Heart right ventricle (tissue), 16 donors: ENCODE measurements around the gene CHPF. TPM values are rescaled to one million over a fixed set of nuclear protein-coding genes. Genes with fewer than 3 reads are reported as not detected.
A peak's percentile ranks its signal among the peaks of the same experiment; 100 is the strongest.

Experiments used
- ATAC-seq, 8 donors: fragments of 200-7000 bp; cut with Tn5 transposase; one replicate each; pipeline ENCODE4 v1.9.1; 2020; ENCODE audit warnings: mild to moderate bottlenecking in 8 of 8, moderate library complexity in 8 of 8, moderate number of reproducible peaks in 1 of 8
- DNase-seq, 2 donors: peaks; one replicate each; pipeline ENCODE4 v3.0.0-alpha.2; 2020
- H3K27ac ChIP-seq, 10 donors: fragments of 200-600 bp; sonication (generic) in 2 of 10; one replicate each; pipeline versions ENCODE4 v1.5.0 to v1.8.0; 2020 to 2022; ENCODE audit warnings: mild to moderate bottlenecking in 3 of 10
- H3K27me3 ChIP-seq, 7 donors: fragments of 200-600 bp; one replicate each; pipeline ENCODE4 v1.8.0; 2021 to 2022; ENCODE audit warnings: mild to moderate bottlenecking in 2 of 7
- H3K36me3 ChIP-seq, 9 donors: fragments of 200-600 bp; sonication (generic) in 1 of 9; one replicate each; pipeline versions ENCODE4 v1.5.0 to v1.8.0; 2020 to 2022; ENCODE audit warnings: mild to moderate bottlenecking in 2 of 9
- H3K4me1 ChIP-seq, 9 donors: fragments of 200-600 bp; sonication (generic) in 1 of 9; one replicate each; pipeline versions ENCODE4 v1.5.0 to v1.8.0; 2020 to 2022; ENCODE audit warnings: mild to moderate bottlenecking in 4 of 9
- H3K4me3 ChIP-seq, 10 donors: fragments of 200-600 bp; sonication (generic) in 2 of 10; one replicate each; pipeline versions ENCODE4 v1.5.0 to v1.8.0; 2020 to 2022; ENCODE audit warnings: mild to moderate bottlenecking in 7 of 10, moderate library complexity in 2 of 10
- H3K9me3 ChIP-seq, 11 donors: fragments of 200-600 bp in 10 of 11; sonication (generic) in 2 of 11; one replicate each; pipeline versions ENCODE4 v1.5.0 to v1.8.0; 2013 to 2022; ENCODE audit warnings: mild to moderate bottlenecking in 2 of 11, control low read depth in 1 of 11, moderate library complexity in 1 of 11
- CTCF ChIP-seq, 9 donors: fragments of 200-600 bp; sonication (generic) in 2 of 9; IDR thresholded peaks; one replicate each; pipeline versions ENCODE4 v1.5.0 to v1.8.0; 2021 to 2022; ENCODE audit warnings: antibody characterized with exemption in 9 of 9, mild to moderate bottlenecking in 5 of 9, moderate library complexity in 1 of 9
- WGBS, 2 donors: extraction: QIAGEN DNeasy Blood & Tissue Kit; methylation state at CpG; one replicate each; pipeline ENCODE4 v1.1.7; 2013; ENCODE audit warnings: inconsistent platforms in 1 of 2; 5-methylcytosine and 5-hydroxymethylcytosine counted together
- intact Hi-C, 10 donors: fragments of 100-400 bp; cut with DNase I; formaldehyde crosslinking; loops; one replicate each; pipeline versions ENCODE4 v1.11.1 to v1.14.2; 2022
- polyA plus RNA-seq, 2 donors: library from polyadenylated mRNA; stranded (reverse); fragments of 200-250 nt; gene quantifications; one replicate each; pipeline ENCODE4 v1.2.3, GENCODE V29; 2013
- total RNA-seq, 10 donors: library from RNA; stranded (reverse); fragmentation: NEBNext Ultra II Directional in 3 of 10; extraction: Animal tissue kit (Norgen Biotek cat#: 25700) in 3 of 10; gene quantifications; one replicate each; pipeline versions ENCODE4 v1.2.1 to v1.2.4, GENCODE V29; 2021 to 2023
- donor health status: Arrhythmogenic right ventricular cardiomyopathy.
- donor health status: ischemic (EF 13 %, LVEDD 7.1; RV severe dilation, severe dysfunction).
- donor health status: healthy with polysubstance abuse.
- donor health status: DM: no; HTN: yes; CAD: no.
- donor health status: DM: no; HTN: no; CAD: no.
- donor health status: ischemic (EF 25% LVEDD 6.9; RV normal size, moderate dysfunction).
- donor health status: ischemic (EF 25% LVEDD 5.7; RV mildly dilated, moderate dysfunction).
- donor health status: healthy.
- donor health status: DM: yes; HTN: yes; CAD: no.
- donor health status: Ischemic cardiomyopathy.
- donor health status: ischemic (EF 35%, LVEDD 5.7; RV mildly dilated, moderate dysfunction).
- donor health status: nonischemic (EF 11% LVEDD 7.7; RV severe dilation, severe dysfunction).
- donor health status: DM: yes; HTN: yes; CAD: no.
- donor health status: PGD.
- donor health status: ischemic (EF 29% LVEDD 5.4; RV normal size, mild dysfunction).
- donor health status: nonischemic (EF 23%, LVEDD 6.1; RV moderate dilation, normal function).

Gene CHPF
- total and polyA plus RNA-seq, 12 donors = 66.5 to 221 (median 95.9) TPM

- WGBS, 2 donors = 54 to 57% methylated on average over 14 of the region's 14 CpGs
Measured at GRCh38 chr2:219491278-219491963, 52.2 kb downstream of the CHPF start.

GRCh38 chr2:219490600-219491130 lies 52.9 kb downstream of the CHPF start:
- H3K4me3 ChIP-seq = no peak overlapping the region
- peak in 2 of 8 donors; percentile 8 to 21 for ATAC-seq
- peaks cover 0 to 45% (median 7%) of the 10 kb centered on the region in 9 donors for H3K4me1 ChIP-seq
- TF ChIP-seq CTCF (IDR thresholded peaks at IDR 0.05) = no peak
- H3K27ac ChIP-seq = peak overlapping the region in 5 of 10 donors; percentile 29 to 60 (median 35)
- peaks cover 0 to 57% (median 30%) of the 10 kb centered on the region in 7 donors for H3K27me3 ChIP-seq
- 56 to 63% methylated on average over 10 of the region's 10 CpGs for WGBS, 2 donors
- DNase-seq = no peak
- intact Hi-C loops = loop anchor here in 1 of 10 donors (5.0 kb wide), 1 partner anchor 37 kb away; no protein-coding TSS in a partner anchor
- peaks cover 0 to 46% (median 0%) of the 10 kb centered on the region in 9 donors for H3K36me3 ChIP-seq
- no peaks in the 10 kb centered on the region for H3K9me3 ChIP-seq

More at GRCh38 chr2:219491278-219491963, 52.2 kb downstream of the CHPF start:
- peak in 4 of 8 donors; percentile 1 to 32 (median 12) for ATAC-seq
- TF ChIP-seq CTCF (IDR thresholded peaks at IDR 0.05) = no peak
- H3K9me3 ChIP-seq = no peaks in the 10 kb centered on the region
- peak overlapping the region in 5 of 10 donors; percentile 29 to 60 (median 41) for H3K27ac ChIP-seq
- peaks cover 0 to 57% (median 31%) of the 10 kb centered on the region in 7 donors for H3K27me3 ChIP-seq
- H3K36me3 ChIP-seq = peaks cover 0 to 46% (median 0%) of the 10 kb centered on the region in 9 donors
- no peak overlapping the region for H3K4me3 ChIP-seq
- peak in 1 of 2 donors; percentile 45 for DNase-seq
- intact Hi-C loops = loop anchor here in 1 of 10 donors (5.0 kb wide), 1 partner anchor 36 kb away; no protein-coding TSS in a partner anchor
- peaks cover 0 to 52% (median 12%) of the 10 kb centered on the region in 9 donors for H3K4me1 ChIP-seq

- ATAC-seq (peak in 1 of 8 donors; percentile 12), DNase-seq (no peak)
- WGBS, 2 donors = 83 to 84% methylated on average over 23 of the region's 23 CpGs
- peak in 2 of 9 donors; percentile 4 to 13 for TF ChIP-seq CTCF (IDR thresholded peaks at IDR 0.05)
- Histone ChIP-seq H3K27ac (peak overlapping the region in 3 of 10 donors; percentile 29 to 51 (median 30)), H3K36me3 (peaks cover 0 to 50% (median 0%) of the 10 kb centered on the region in 9 donors), H3K27me3 (peaks cover 0 to 57% (median 33%) of the 10 kb centered on the region in 7 donors), H3K9me3 (no peaks in the 10 kb centered on the region), H3K4me3 (no peak overlapping the region), H3K4me1 (peaks cover 0 to 43% (median 3%) of the 10 kb centered on the region in 9 donors)
- intact Hi-C loops = loop anchor here in 1 of 10 donors (5.0 kb wide), 1 partner anchor 37 kb away; no protein-coding TSS in a partner anchor
Measured at GRCh38 chr2:219490186-219490585, 53.4 kb downstream of the CHPF start.

- intact Hi-C loops = no loop called here
- DNase-seq (no peak), ATAC-seq (no peak)
- Histone ChIP-seq H3K27me3 (peaks cover 0 to 57% (median 34%) of the 10 kb centered on the region in 7 donors), H3K36me3 (peaks cover 0 to 59% (median 0%) of the 10 kb centered on the region in 9 donors), H3K4me1 (peaks cover 0 to 50% (median 9%) of the 10 kb centered on the region in 9 donors), H3K9me3 (no peaks in the 10 kb centered on the region), H3K27ac (peak overlapping the region in 4 of 10 donors; percentile 19 to 51 (median 37)), H3K4me3 (no peak overlapping the region)
- no peak for TF ChIP-seq CTCF (IDR thresholded peaks at IDR 0.05)
- 80 to 81% methylated on average over 9 of the region's 9 CpGs for WGBS, 2 donors
Measured at GRCh38 chr2:219489315-219489714, 54.3 kb downstream of the CHPF start.
